ENCODE results near the gene RNLS. TPM values are rescaled to one million over a fixed set of nuclear protein-coding genes. Genes with fewer than 3 reads are reported as not detected.

The RNLS gene
- polyA plus RNA-seq, 3 donors = 3.3 to 3.9 (median 3.7) TPM

- H3K27ac Mint-ChIP-seq = no peak overlapping the region
- no peaks in the 10 kb centered on the region for H3K36me3 Mint-ChIP-seq
Measured at GRCh38 chr10:88534072-88534665, 48.9 kb downstream of the RNLS start.

DNA sequence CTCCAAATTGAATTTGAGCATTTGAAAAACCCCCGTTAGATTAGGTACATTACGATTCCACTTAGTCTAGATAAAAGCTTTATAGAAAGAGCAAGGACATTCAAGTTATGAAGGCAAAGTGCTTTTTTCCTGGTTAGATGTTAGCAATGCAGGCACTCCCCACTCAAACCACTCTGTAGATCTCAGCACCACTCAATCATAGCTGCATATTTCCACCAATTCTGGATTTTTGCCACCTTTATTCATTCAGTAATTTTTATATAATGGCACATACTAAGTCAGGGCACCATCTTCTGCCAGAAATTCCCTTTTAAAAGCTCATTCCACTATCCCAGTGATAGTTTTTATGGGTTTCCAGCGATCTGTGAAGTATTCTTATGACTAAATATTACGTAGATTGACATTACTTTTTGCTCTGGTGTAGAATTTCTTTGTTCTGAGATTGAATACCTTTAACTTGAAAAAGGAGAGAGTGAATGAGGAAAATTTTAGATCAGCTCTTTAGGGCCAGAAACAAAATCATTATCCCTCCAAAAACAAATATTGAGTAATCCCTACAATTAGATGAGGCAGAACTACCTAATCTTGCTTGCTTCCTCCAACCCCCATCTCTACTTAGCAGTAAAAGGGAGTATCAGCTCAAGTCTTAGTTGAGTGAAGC lies 51.6 kb downstream of the RNLS start:
- Histone ChIP-seq H3K9ac (ENCODE audit: insufficient read depth, low read length, poor library complexity, severe bottlenecking) (no peak overlapping the region), H3K4me2 (replicated peaks; ENCODE audit: extremely low read depth, low read length, poor library complexity, severe bottlenecking) (no peak overlapping the region), H3K4me3 (replicated peaks in 1 of 3; ENCODE audit: low read depth in 2 of 3, low read length in 3 of 3) (no peak overlapping the region), H3K27ac (ENCODE audit: low read depth in 1 of 2, low read length in 2 of 2) (no peak overlapping the region), H2AFZ (ENCODE audit: insufficient read depth, low read depth, low read length, poor library complexity, severe bottlenecking) (no peak overlapping the region), H3K79me2 (ENCODE audit: insufficient read depth, low read length) (no peaks in the 10 kb centered on the region), H3K9me3 (replicated peaks in 1 of 2; ENCODE audit: control insufficient read depth in 1 of 2, insufficient read depth in 1 of 2, low read length in 2 of 2) (no peaks in the 10 kb centered on the region), H3K36me3 (replicated peaks in 1 of 2; ENCODE audit: control insufficient read depth in 1 of 2, insufficient read depth in 2 of 2, low read length in 2 of 2) (no peaks in the 10 kb centered on the region), H3K27me3 (ENCODE audit: control insufficient read depth in 2 of 2, insufficient read depth in 2 of 2, low read length in 2 of 2) (no peaks in the 10 kb centered on the region), H3K4me1 (ENCODE audit: control insufficient read depth in 1 of 2, insufficient read depth in 2 of 2, low read length in 2 of 2) (no peaks in the 10 kb centered on the region), H4K20me1 (ENCODE audit: insufficient read depth, low read length) (no peaks in the 10 kb centered on the region)
- WGBS (ENCODE audit: insufficient coverage) = no CpG with 5 or more reads among the region's 4 CpGs
- DNase-seq = no peak
- H3K9me3 Mint-ChIP-seq = no peaks in the 10 kb centered on the region
- intact Hi-C loops (cut with micrococcal nuclease) = no loop called here
- no peak overlapping the region for H3K27ac Mint-ChIP-seq
- no peaks in the 10 kb centered on the region for H3K4me1 Mint-ChIP-seq
- TF ChIP-seq, protein P1, sequence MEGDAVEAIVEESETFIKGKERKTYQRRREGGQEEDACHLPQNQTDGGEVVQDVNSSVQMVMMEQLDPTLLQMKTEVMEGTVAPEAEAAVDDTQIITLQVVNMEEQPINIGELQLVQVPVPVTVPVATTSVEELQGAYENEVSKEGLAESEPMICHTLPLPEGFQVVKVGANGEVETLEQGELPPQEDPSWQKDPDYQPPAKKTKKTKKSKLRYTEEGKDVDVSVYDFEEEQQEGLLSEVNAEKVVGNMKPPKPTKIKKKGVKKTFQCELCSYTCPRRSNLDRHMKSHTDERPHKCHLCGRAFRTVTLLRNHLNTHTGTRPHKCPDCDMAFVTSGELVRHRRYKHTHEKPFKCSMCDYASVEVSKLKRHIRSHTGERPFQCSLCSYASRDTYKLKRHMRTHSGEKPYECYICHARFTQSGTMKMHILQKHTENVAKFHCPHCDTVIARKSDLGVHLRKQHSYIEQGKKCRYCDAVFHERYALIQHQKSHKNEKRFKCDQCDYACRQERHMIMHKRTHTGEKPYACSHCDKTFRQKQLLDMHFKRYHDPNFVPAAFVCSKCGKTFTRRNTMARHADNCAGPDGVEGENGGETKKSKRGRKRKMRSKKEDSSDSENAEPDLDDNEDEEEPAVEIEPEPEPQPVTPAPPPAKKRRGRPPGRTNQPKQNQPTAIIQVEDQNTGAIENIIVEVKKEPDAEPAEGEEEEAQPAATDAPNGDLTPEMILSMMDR (IDR thresholded peaks at IDR 0.05) = no peak
- H3K4me3 Mint-ChIP-seq = no peak overlapping the region
- H3K36me3 Mint-ChIP-seq = no peaks in the 10 kb centered on the region
- H3K27me3 Mint-ChIP-seq (ENCODE audit: low read depth in 3 of 3) = no peaks in the 10 kb centered on the region

More at GRCh38 chr10:88534072-88534665, 48.9 kb downstream of the RNLS start:
- Mint-ChIP-seq H3K9me3 (peaks cover 0 to 1% (median 0%) of the 10 kb centered on the region in 7 donors), H3K4me3 (no peak overlapping the region), H3K27me3 (ENCODE audit: low read depth in 3 of 3) (no peaks in the 10 kb centered on the region), H3K4me1 (no peaks in the 10 kb centered on the region)
- Histone ChIP-seq H3K36me3 (replicated peaks in 1 of 2; ENCODE audit: control insufficient read depth in 1 of 2, insufficient read depth in 2 of 2, low read length in 2 of 2) (no peaks in the 10 kb centered on the region), H3K27ac (ENCODE audit: low read depth in 1 of 2, low read length in 2 of 2) (no peak overlapping the region), H3K9ac (ENCODE audit: insufficient read depth, low read length, poor library complexity, severe bottlenecking) (no peak overlapping the region), H3K9me3 (replicated peaks in 1 of 2; ENCODE audit: control insufficient read depth in 1 of 2, insufficient read depth in 1 of 2, low read length in 2 of 2) (no peaks in the 10 kb centered on the region), H3K79me2 (ENCODE audit: insufficient read depth, low read length) (no peaks in the 10 kb centered on the region), H4K20me1 (ENCODE audit: insufficient read depth, low read length) (no peaks in the 10 kb centered on the region), H3K4me3 (replicated peaks in 1 of 3; ENCODE audit: low read depth in 2 of 3, low read length in 3 of 3) (no peak overlapping the region), H2AFZ (ENCODE audit: insufficient read depth, low read depth, low read length, poor library complexity, severe bottlenecking) (no peak overlapping the region), H3K4me1 (ENCODE audit: control insufficient read depth in 1 of 2, insufficient read depth in 2 of 2, low read length in 2 of 2) (no peaks in the 10 kb centered on the region), H3K27me3 (ENCODE audit: control insufficient read depth in 2 of 2, insufficient read depth in 2 of 2, low read length in 2 of 2) (no peaks in the 10 kb centered on the region), H3K4me2 (replicated peaks; ENCODE audit: extremely low read depth, low read length, poor library complexity, severe bottlenecking) (no peak overlapping the region)
- no peak for DNase-seq
- no CpG with 5 or more reads among the region's 1 CpG for WGBS (ENCODE audit: insufficient coverage)
- intact Hi-C loops (cut with micrococcal nuclease) = no loop called here
- TF ChIP-seq, protein P1 (IDR thresholded peaks at IDR 0.05) = no peak

All from CD14-positive monocyte (primary cell).